ENCODE results near the gene MIGA2. TPM values are rescaled to one million over a fixed set of nuclear protein-coding genes. Genes with fewer than 3 reads are reported as not detected.
A peak's percentile ranks its signal among the peaks of the same experiment; 100 is the strongest.
"Not testable (repeated sequence)": the region's sequence is repeated elsewhere in the genome, so short reads cannot be mapped to it uniquely, and the experiment has no call there.

MIGA2 gene
- total RNA-seq, 1 donor from 2014 or later = 58.2 TPM

- no peak for DNase-seq (ENCODE audit: low spot score)
Observed at GRCh38 chr9:129097671-129098306, 61.4 kb downstream of the MIGA2 start.

DNA sequence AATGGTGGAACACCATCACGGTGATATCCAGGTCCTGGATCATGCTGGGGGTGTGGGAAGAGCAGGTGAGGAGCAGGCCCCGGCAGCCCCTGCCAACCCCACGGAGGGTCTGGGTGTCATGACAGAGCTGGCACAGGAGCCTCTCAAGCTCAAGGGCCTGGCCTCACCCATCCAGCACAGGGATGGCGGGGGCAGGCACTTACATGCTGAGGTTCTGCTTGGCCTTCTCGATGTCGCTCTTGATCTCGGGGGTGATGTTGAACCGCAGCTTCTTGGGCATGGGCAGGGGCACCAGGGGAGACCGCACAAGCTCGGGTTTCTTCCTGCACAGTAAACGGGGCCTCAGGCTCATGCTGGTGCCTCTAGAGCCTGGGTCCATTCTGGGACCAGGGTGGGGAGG lies 61.9 kb downstream of the MIGA2 start:
- no peak for DNase-seq (ENCODE audit: low spot score)

DNA sequence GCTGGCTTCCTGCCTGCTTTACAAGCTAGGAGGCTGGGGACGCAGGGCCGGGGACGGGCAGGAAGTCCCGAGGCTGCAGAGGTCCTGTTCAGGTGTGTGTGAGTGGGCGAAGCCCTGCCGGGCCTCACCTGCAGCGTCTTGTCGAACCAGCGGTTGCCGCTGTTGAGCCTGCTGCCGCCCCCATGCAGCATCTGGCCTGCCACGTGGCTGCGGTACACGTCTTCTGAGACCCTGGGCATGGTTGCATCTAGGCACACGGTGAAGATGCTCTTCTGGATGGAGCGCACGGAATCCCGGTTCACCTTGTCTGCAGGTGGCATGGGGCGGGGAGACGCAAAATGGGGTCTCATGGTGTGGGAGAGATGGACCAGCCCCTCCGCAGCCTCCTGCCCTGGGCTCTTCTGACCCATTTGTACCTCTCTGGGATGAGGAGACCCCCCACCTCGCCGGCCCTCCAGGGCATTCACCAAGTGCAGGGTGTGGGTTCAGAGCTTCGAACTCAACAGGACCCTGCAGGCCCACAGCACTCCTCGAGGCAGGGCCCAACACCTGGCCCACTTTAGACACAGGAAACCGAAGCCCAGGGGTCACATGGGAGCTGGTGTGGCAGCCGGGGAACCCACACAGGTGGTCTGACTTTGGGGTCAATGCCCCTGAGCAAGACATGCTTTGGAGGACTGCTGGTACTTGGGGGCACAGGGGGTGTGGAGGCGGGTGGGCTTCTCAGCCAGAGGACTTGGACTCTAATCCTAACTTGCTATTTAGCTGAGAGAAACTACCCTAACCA lies 64.2 kb downstream of the MIGA2 start:
- DNase-seq (ENCODE audit: low spot score) = no peak

GRCh38 chr9:129101279-129101678 lies 64.9 kb downstream of the MIGA2 start:
- DNase-seq (ENCODE audit: low spot score) = no peak

DNA sequence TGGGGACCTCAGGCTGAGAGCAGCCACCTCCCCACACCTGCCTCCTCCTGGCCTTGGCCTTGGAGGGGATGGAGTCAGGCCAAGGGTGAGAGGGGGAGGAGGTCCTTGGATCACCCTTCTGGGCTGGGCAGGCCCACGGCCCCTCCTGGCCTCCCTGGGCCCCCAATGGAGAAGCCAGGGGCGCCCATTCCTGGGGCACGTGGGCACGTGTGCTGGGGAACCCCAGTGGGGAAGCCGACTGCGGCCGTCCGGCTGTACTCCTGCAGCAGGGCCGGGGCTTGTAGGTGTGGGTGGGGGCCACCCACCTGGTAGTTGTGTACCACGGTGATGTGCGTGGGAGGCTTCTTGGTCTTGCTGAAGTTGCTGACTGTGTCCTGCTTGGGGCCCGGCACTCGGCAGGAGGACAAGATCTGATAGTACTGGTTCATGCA lies 65.7 kb downstream of the MIGA2 start:
- no peak for DNase-seq (ENCODE audit: low spot score)

DNA sequence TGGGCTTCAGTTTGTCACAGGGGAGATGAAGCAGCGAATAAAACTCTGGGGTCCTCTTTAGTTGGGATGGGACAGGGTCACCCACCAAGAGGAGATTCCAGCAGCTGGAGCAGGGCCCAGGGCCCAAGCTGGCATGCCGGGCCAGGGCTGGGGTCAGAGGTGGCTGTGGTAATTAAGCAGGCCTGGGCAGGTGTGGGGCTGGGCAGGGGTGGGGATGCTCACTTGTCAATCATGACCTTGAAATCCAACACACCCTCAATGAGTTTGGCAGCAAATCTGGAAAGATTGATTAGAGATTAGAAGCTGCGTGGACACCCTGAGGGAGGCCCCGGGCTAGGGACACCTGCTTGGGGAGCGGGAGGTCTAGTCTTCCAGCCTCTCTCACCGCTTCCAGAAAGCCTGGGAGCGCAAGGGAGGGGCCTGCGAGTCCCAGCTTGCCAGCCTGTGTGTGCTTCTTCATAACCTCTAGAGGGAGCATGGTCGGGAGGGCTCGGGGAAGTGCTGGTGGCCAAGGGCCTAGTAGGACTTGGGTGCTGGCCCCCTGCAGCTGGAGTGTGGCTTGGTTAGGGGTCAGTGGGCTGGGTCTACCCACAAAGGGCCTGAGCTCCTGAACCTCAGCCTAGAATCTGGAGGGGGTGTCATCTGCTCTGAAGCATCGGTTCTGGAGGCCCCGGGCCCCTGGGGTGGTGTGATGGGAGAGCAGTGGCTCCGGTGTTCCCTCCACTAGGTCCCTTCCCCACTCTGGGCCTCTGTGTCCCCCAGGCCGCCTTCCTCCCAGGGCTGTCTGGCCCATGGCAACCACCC lies 66.6 kb downstream of the MIGA2 start:
- DNase-seq (ENCODE audit: low spot score) = peak; percentile 75

DNA sequence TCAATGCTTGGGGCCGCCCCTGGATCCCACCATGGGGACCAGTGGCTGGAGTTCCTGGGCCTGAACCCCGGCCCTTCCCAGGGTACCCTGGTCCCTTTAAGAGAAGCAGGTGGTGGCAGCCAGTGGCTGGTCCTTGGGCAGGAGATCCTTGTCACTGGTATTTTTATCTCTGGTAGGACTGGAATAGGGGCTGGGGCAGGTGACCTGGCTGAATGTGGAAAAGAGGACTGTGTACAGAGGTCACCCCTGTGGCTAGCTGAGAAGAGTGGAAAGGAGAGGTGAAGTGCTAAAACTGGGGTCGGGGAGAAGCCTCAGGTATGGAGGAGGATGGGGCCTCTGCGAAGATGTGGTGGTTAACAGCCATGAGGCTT lies 67.2 kb downstream of the MIGA2 start:
- no peak for DNase-seq (ENCODE audit: low spot score)

- DNase-seq (ENCODE audit: low spot score) = no peak
Observed at GRCh38 chr9:129104051-129104450, 67.6 kb downstream of the MIGA2 start.

DNA sequence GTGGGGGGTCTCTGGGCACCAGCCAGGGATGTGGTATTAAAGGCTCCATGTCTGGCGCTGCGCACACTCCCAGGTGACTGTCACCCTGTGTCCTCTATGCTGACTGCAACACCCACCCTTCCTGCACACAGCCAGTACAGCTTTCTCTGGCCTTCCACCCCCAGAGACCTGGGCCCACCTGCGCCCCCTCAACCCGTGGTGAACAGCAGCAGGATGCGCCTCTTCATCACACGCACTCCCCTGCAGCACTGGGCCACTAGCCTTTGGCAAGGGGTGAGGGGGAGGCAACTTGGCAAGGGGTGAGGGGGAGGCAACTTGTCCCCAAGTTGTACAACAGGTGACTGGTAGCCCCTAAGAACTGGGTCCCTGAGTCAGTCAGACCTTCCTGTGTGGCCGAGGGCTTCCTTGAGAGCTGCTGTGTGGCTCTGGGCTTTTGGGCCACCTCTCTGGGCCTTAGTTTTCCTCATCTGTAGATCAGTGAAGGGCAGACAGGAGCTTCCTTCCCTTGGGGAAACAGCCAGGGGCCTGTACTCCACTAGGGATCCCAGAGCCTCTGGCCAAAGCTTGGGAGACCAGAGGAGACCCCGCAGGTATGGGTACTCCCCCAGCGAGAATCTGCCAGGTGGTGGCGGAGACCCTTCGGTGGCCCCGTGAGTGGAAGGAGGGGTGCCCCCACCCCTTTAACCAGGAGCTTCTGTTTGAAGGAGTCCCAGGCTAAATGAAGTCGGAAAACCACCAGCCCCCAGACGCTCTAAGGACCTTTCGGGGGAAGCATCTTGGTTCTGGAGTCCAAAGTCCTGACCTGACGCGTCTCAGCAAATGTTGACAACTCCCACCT lies 69.7 kb downstream of the MIGA2 start:
- no peak for DNase-seq (ENCODE audit: low spot score)

GRCh38 chr9:129107651-129108050 lies 71.2 kb downstream of the MIGA2 start:
- DNase-seq (ENCODE audit: low spot score) = no peak

DNA sequence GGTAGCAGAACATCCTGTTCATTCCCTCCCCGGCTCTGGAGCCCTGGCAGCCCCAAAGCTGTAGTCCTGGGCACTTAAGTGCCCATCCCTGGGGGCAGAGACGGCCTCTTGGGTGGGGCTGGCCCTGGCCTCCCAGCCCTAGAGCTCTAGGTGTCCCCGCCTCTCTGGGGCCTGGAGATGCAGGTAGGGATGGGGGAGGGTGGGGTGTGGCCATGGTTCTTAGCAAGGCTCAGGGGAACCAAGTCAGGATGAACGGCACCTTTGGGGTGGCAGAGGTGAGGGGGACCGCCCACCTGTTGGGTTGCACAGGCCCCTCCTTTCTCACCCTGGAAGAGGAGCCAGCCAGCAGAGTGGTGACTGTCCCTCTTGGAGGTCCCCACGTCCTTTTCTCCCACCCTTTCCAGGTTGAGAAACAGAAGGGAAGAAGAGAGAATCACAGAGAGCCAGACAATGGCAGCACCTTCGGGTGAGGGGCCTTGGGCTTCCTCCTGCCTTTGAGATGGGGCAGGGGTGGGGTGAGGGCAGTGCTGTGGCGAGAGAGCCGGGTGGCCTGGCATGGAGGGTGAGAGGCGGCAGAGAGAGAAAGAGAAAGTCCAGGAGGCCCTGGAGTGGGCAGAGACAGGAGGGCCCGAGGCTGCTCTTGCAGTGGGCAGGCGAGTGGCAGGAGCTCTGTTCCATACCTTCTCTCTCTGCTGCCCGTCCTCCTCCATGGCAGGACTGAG lies 71.8 kb downstream of the MIGA2 start:
- DNase-seq (ENCODE audit: low spot score) = no peak

DNA sequence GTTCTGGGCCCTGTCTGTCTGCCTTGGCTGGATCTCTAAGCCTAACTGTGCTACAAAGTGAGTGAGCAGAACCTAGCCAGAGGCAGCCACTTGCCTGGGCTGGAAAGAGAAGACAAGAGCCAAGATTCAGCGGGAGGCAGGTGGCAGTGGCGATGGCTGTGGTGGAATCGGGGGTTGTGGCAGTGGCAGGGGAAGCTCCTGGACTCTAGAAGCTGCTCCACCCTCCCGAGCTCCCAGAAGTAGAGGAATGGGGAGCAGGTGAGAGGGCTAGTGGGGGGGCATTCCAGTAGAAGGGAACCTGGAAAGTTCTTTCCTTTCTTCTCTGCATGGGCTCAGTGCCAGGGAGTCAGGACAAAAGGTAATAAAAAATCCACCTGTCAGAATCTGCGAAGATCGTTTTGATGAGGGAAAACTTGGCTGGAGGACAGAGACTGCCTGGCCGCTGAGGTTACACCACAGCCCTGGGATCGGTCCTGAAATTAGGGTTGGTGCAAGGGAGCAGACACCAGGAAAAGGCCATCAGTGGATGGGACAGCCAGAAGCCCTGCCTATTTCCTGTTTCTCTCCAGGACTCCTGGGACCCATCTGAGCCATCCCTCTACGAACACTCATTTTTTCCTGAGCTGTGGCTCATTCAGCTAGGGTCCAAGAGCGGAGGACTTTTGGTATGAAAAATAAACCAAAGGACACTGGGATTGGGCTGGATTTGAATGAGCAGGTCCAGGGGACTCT lies 72.5 kb downstream of the MIGA2 start:
- DNase-seq (ENCODE audit: low spot score) = no peak

GRCh38 chr9:129109537-129109903 lies 73.1 kb downstream of the MIGA2 start:
- no peak for DNase-seq (ENCODE audit: low spot score)

DNA sequence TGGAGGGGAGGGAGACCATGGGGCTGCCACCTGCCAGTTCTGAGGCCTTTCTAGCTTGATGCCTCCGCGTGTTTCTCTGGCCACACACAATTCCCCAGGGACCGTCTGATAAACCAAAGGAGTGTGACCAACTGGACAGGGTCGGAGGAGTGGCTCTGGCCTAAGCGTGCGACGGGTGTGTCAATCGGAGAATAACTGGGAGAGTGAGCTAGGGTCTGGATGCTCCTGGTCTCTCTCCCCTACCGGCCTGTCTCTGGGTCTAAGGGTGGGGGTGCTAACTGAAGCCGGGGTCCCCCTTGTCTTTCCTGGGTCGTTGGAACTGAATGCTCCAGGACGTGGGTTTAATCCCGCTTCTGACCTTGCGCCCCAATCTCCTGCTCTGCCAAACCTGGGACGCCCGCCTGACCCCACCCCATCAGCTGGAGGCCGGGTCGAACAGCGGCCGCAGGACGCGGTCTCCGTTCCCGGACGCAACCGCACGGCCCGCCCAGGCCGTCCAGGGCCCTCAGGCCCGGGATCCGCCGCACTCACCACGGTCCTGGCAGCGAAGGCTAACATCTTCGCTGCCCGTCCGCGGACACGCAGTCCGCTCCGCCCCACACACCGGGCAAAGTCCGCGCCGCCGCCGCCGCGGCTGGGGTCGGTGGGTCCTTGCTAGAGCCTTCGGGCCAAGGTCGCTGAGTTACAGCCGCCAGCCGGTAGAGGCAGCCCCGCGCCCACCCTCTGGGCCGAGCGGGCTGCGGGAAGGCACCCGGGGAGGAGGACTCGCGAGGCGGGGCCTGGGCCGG lies 73.7 kb downstream of the MIGA2 start:
- DNase-seq (ENCODE audit: low spot score) = peak; percentile 66

- DNase-seq (ENCODE audit: low spot score) = peak; percentile 98
Observed at GRCh38 chr9:129110740-129111527, 74.5 kb downstream of the MIGA2 start, which contains the start of the genes CRAT and PTPA. TSS of gene CRAT (minus strand) at chr9:129110793. CDS start at chr9:129110509, 284 bp downstream. TSS of gene PTPA (plus strand) at chr9:129111415. CDS start at chr9:129111601, 186 bp downstream.

- DNase-seq (ENCODE audit: low spot score) = no peak
Observed at GRCh38 chr9:129111528-129112151, 75.2 kb downstream of the MIGA2 start.

- DNase-seq (ENCODE audit: low spot score) = not testable (repeated sequence)
Observed at GRCh38 chr9:129112526-129112925, 76.1 kb downstream of the MIGA2 start.

Data from ureter (tissue), 1 donor.